Stimulated activated CD4-positive, alpha-beta T cell treated with anti-CD3 and anti-CD28 coated beads, Interleukin-15, amount 100 ng/mL, for 48 hours (primary cell): ENCODE results near the gene CAPN12.

Experiments
- DNase-seq, 2 donors: peaks; one replicate each; pipeline ENCODE4 v3.0.0-alpha.2; 2020; ENCODE audit warnings: low read depth in 2 of 2

The CAPN12 gene

GRCh38 chr19:38725469-38726283 lies 18.6 kb downstream of the CAPN12 start:
- DNase-seq, result no peak

GRCh38 chr19:38723990-38724854 lies 20.1 kb downstream of the CAPN12 start:
- no peak for DNase-seq

GRCh38 chr19:38723606-38723965 lies 20.7 kb downstream of the CAPN12 start:
- no peak for DNase-seq

GRCh38 chr19:38722947-38723605 lies 21.2 kb downstream of the CAPN12 start:
- no peak for DNase-seq

DNA sequence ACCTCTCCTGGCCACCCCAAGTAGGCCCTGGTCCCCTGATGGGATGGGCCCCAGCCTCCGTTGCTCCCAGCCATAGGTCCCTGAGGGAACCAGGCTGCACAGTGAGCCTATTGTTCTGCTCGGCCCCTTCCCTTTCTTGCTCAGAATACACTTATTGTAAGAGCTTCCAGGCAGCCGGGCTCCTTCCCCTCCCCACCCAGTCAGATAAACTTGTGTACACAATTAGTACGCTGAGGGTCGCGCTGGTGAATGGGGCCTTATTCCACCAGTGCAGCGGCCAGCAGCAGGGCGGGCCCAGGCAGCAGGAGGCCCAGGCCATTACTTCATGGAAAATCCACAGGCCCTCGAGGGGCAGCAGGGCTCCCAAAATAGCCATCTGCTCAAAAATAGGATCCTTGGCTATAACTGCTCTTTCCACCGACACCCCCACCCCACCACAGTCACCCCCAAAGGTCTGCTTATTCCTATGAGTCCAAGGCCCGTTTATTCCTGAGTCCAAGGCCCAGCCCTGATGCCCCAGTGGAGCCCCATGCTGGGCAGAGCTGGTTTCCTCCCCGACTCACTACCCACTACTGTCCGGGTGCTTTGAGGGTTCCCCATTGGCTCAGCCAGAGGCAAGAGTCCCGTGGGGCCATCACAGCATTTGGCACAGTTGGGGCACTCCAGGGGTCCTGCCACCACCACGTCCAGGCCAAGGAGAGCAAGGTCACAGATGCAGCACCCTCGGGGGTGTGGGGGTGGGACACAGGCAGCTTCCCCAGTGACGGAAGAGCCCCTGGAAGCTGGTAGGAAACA lies 22.1 kb downstream of the CAPN12 start:
- DNase-seq, result no peak

DNA sequence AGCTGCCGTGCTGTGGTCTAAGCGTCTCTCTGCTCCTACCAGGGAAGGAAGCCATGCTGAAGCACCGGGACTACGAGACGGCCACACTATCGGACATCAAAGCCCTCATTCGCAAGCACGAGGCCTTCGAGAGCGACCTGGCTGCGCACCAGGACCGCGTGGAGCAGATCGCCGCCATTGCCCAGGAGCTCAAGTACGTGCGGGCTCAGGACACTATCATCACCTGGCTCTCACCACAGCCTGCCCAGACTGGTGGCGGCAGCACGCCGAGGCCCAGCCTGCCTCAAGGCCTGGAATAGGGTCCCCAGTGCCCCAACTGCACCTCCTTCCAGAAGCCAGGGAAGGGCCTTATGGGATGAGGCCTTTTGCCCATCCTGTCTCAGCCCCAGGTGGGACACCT lies 22.8 kb downstream of the CAPN12 start:
- DNase-seq, result no peak

DNA sequence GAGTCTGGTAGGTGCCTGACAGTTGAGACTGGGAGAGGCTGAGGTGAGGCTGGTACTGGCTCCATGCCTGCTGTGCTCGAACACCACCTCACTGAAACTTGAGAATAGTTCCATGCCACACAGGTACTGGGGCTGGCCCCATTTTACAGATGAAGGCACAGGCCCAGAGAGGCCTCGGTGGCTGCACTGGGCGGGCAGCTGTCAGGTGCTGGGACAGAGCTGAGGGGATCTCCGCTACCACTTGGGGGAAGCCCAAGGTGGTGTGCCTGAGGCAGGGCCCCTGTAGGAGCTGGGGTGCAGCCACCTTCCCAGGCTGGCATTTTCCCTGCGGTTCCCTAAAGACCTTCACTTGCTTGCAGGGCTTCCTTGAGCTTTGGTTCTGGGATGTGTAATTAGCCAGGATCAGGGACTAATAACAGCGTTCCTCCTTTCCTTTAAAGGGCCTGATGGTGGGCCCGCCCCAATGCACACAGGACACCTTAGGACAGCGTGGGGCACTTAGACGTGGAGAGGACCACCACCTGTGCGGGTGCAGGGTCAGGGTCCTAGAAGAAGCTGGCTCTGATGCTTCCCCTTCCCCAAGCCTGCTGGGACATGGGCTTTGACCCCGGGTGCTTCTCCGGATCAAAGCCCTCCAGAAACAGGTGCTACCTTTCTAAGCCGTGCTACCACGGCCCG lies 23.6 kb downstream of the CAPN12 start:
- DNase-seq, result no peak

GRCh38 chr19:38719761-38720558 lies 24.3 kb downstream of the CAPN12 start:
- DNase-seq, result no peak

- no peak for DNase-seq
Observed at GRCh38 chr19:38718747-38719543, 25.3 kb downstream of the CAPN12 start.

GRCh38 chr19:38717855-38718254 lies 26.4 kb downstream of the CAPN12 start:
- no peak for DNase-seq

- no peak for DNase-seq
Observed at GRCh38 chr19:38717051-38717450, 27.2 kb downstream of the CAPN12 start.

- no peak for DNase-seq
Observed at GRCh38 chr19:38715555-38715954, 28.7 kb downstream of the CAPN12 start.

GRCh38 chr19:38714354-38714778 lies 29.9 kb downstream of the CAPN12 start:
- DNase-seq, result no peak

- DNase-seq, result no peak
Observed at GRCh38 chr19:38713865-38714264, 30.4 kb downstream of the CAPN12 start.

DNA sequence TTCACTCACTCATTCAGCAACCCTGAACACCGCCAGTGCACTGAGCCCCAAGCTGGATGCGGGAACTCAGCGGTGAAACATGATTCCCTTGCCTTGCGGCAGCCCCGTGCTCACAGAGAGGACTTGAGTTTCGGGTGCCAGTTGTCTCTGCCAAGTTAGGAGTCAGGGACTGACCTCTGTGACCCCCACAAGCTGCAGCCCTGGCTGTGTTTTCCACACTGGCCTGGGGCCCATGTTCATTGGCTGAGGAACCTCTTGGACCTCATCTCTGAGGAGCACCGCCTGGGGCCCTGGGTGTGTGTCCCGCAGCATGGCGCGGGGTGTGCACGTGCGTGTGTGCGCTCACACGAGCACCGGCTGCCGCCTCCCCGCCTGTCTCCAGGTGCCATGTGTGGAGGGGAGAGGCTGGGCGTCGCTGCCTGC lies 31.0 kb downstream of the CAPN12 start:
- DNase-seq, result no peak

DNA sequence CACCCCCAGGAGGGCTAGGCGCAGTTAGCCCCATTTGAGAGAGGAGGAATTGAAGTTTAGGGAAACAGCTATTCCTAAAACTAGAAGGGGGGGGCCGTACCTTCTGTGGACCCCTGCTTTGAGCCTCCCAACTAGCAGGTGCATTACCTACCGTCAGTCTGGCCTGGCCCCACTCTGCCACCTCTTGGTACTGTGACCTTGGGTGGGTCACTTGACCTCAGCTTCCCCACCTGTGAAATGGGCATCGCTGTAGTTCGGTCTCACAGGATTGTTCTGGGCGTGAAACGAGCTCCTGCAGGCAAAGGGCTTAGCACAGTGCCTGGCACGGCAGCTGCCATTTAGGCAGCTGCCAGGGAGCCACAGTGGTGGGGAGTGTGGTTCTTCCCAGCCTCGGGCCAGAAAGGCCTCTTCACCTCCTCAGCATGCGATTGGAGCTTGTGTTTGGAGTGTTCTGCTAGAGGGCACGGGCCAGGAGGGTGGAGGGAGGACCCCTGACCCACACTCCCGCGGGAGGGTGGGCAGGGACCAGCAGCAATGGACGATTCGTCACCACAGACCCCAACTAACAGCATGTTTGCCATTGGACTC lies 32.0 kb downstream of the CAPN12 start:
- no peak for DNase-seq

GRCh38 chr19:38711726-38712153 lies 32.5 kb downstream of the CAPN12 start:
- no peak for DNase-seq

- DNase-seq, result no peak
Observed at GRCh38 chr19:38710928-38711725, 33.1 kb downstream of the CAPN12 start.
